Tibial nerve (tissue), 4 donors: ENCODE measurements around the gene ACTN1. TPM values are rescaled to one million over a fixed set of nuclear protein-coding genes. Genes with fewer than 3 reads are reported as not detected.
A peak's percentile ranks its signal among the peaks of the same experiment; 100 is the strongest.

Experiments
- DNase-seq, 2 donors: peaks; one replicate each; pipeline ENCODE4 v3.0.0-alpha.2; 2019; ENCODE audit warnings: low spot score in 2 of 2
- H3K27ac ChIP-seq, 4 donors: fragments of 200-600 bp; sonication (generic) in 3 of 4; one replicate each; pipeline ENCODE4 v1.5.1; 2017 to 2019; ENCODE audit warnings: mild to moderate bottlenecking in 1 of 4
- H3K27me3 ChIP-seq, 2 donors: fragments of 200-600 bp; sonication (generic) in 1 of 2; one replicate each; pipeline versions ENCODE4 v1.5.1 to v1.6.0; 2017 to 2019
- H3K36me3 ChIP-seq, 3 donors: fragments of 200-600 bp; sonication (generic); one replicate each; pipeline ENCODE4 v1.5.1; 2018 to 2019
- H3K4me1 ChIP-seq, 4 donors: fragments of 200-600 bp; sonication (generic) in 3 of 4; one replicate each; pipeline ENCODE4 v1.5.1; 2017 to 2019
- H3K4me3 ChIP-seq, 4 donors: fragments of 200-600 bp; sonication (generic) in 3 of 4; one replicate each; pipeline ENCODE4 v1.5.1; 2017 to 2019; ENCODE audit warnings: mild to moderate bottlenecking in 1 of 4, moderate library complexity in 1 of 4
- H3K9me3 ChIP-seq, 4 donors: fragments of 200-600 bp; sonication (generic) in 3 of 4; one replicate each; pipeline ENCODE4 v1.5.1; 2017 to 2019
- EP300 ChIP-seq, 2 donors: sonication (generic); formaldehyde crosslinking; IDR thresholded peaks; one replicate each; pipeline ENCODE4 v1.6.1; 2017; ENCODE audit warnings: antibody characterized with exemption in 2 of 2, mild to moderate bottlenecking in 1 of 2
- POLR2A ChIP-seq, 2 donors: fragments of 450-650 bp; IDR thresholded peaks; one replicate each; pipeline ENCODE4 v1.6.1; 2017; ENCODE audit warnings: antibody characterized with exemption in 2 of 2, mild to moderate bottlenecking in 2 of 2, moderate library complexity in 2 of 2
- WGBS, 2 donors: methylation state at CpG; one replicate each; pipeline ENCODE4 v1.1.5; 2018; 5-methylcytosine and 5-hydroxymethylcytosine counted together
- total RNA-seq, 4 donors: library from RNA; depleted of rRNA; stranded (reverse); fragments of >200 nt; gene quantifications; one replicate each; pipeline ENCODE4 v1.1.0, GENCODE V29; 2016
- TF ChIP-seq, protein P1 (sequence below), 5 experiments: fragments of 200-600 bp in 3 of 5; fragments of 450-650 bp in 2 of 5; sonication (generic) in 3 of 5; IDR thresholded peaks; one replicate each; pipeline ENCODE4 v1.5.1; 2016 to 2019; ENCODE audit warnings: antibody characterized with exemption in 5 of 5, mild to moderate bottlenecking in 3 of 5, moderate library complexity in 2 of 5

ACTN1 gene
- total RNA-seq, 4 donors from 2014 or later: 130 to 273 (median 152) TPM

DNA sequence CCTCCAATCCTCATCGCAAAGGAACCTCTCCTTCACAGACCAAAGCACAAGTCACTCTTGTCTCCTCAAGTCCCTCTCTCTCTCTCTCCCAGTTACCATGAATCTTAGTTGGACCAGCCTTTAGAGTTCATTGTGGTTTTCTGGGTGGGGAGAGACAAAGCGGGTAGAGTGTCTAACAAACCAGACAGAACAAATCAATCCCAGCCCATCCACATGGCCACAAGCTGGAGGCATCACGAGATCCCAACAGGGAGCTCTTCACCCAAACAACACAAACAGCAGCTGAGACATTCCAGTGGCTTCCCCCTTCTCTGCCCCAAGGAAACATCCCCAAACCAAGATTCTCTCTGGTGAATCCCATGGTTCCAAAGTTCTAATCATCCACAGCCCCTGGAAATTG lies 22.4 kb downstream of the ACTN1 start:
- Histone ChIP-seq H3K4me3 (no peak overlapping the region), H3K36me3 (no peaks in the 10 kb centered on the region), H3K27ac (peak overlapping the region in 2 of 4 donors; percentile 65 to 72), H3K27me3 (no peaks in the 10 kb centered on the region), H3K9me3 (no peaks in the 10 kb centered on the region), H3K4me1 (peaks cover 0 to 83% (median 46%) of the 10 kb centered on the region in 4 donors)
- 83 to 86% methylated on average over 3 of the region's 3 CpGs for WGBS, 2 donors
- TF ChIP-seq EP300 (IDR thresholded peaks at IDR 0.05) (no peak), POLR2A (IDR thresholded peaks at IDR 0.05) (no peak)
- TF ChIP-seq, protein P1, sequence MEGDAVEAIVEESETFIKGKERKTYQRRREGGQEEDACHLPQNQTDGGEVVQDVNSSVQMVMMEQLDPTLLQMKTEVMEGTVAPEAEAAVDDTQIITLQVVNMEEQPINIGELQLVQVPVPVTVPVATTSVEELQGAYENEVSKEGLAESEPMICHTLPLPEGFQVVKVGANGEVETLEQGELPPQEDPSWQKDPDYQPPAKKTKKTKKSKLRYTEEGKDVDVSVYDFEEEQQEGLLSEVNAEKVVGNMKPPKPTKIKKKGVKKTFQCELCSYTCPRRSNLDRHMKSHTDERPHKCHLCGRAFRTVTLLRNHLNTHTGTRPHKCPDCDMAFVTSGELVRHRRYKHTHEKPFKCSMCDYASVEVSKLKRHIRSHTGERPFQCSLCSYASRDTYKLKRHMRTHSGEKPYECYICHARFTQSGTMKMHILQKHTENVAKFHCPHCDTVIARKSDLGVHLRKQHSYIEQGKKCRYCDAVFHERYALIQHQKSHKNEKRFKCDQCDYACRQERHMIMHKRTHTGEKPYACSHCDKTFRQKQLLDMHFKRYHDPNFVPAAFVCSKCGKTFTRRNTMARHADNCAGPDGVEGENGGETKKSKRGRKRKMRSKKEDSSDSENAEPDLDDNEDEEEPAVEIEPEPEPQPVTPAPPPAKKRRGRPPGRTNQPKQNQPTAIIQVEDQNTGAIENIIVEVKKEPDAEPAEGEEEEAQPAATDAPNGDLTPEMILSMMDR (IDR thresholded peaks at IDR 0.05): no peak
- DNase-seq: no peak

GRCh38 chr14:68955851-68956179 lies 23.3 kb downstream of the ACTN1 start:
- Histone ChIP-seq H3K27ac (peak overlapping the region in 3 of 4 donors; percentile 11 to 72 (median 65)), H3K27me3 (no peaks in the 10 kb centered on the region), H3K4me1 (peaks cover 0 to 88% (median 53%) of the 10 kb centered on the region in 4 donors), H3K36me3 (no peaks in the 10 kb centered on the region), H3K9me3 (no peaks in the 10 kb centered on the region), H3K4me3 (no peak overlapping the region)
- 49 to 52% methylated on average over 5 of the region's 5 CpGs for WGBS, 2 donors
- DNase-seq: no peak
- TF ChIP-seq, protein P1 (IDR thresholded peaks at IDR 0.05): no peak
- TF ChIP-seq POLR2A (IDR thresholded peaks at IDR 0.05) (no peak), EP300 (IDR thresholded peaks at IDR 0.05) (no peak)

GRCh38 chr14:68955164-68955850 lies 23.8 kb downstream of the ACTN1 start:
- TF ChIP-seq EP300 (IDR thresholded peaks at IDR 0.05) (no peak), POLR2A (IDR thresholded peaks at IDR 0.05) (no peak)
- TF ChIP-seq, protein P1 (IDR thresholded peaks at IDR 0.05): no peak
- no peaks in the 10 kb centered on the region for H3K9me3 ChIP-seq
- H3K4me1 ChIP-seq: peaks cover 0 to 92% (median 54%) of the 10 kb centered on the region in 4 donors
- WGBS, 2 donors: 59 to 67% methylated on average over 10 of the region's 10 CpGs
- H3K4me3 ChIP-seq: no peak overlapping the region
- no peaks in the 10 kb centered on the region for H3K36me3 ChIP-seq
- H3K27ac ChIP-seq: peak overlapping the region in 3 of 4 donors; percentile 11 to 72 (median 65)
- H3K27me3 ChIP-seq: no peaks in the 10 kb centered on the region
- DNase-seq: no peak

GRCh38 chr14:68953196-68953555 lies 25.9 kb downstream of the ACTN1 start:
- H3K27ac ChIP-seq: peak overlapping the region; percentile 21 to 89 (median 76)
- TF ChIP-seq, protein P1 (IDR thresholded peaks at IDR 0.05): no peak
- no peak for TF ChIP-seq POLR2A (IDR thresholded peaks at IDR 0.05)
- TF ChIP-seq EP300 (IDR thresholded peaks at IDR 0.05): no peak
- H3K27me3 ChIP-seq: no peaks in the 10 kb centered on the region
- H3K4me1 ChIP-seq: peaks cover 0 to 95% (median 65%) of the 10 kb centered on the region in 4 donors
- 79 to 83% methylated on average over 4 of the region's 4 CpGs for WGBS, 2 donors
- H3K36me3 ChIP-seq: no peaks in the 10 kb centered on the region
- DNase-seq: no peak
- no peaks in the 10 kb centered on the region for H3K9me3 ChIP-seq
- no peak overlapping the region for H3K4me3 ChIP-seq

- WGBS, 2 donors: 45 to 61% methylated on average over 12 of the region's 12 CpGs
- H3K36me3 ChIP-seq: no peaks in the 10 kb centered on the region
- peak in 1 of 2 donors; percentile 27 for TF ChIP-seq EP300 (IDR thresholded peaks at IDR 0.05)
- TF ChIP-seq POLR2A (IDR thresholded peaks at IDR 0.05): no peak
- no peak overlapping the region for H3K4me3 ChIP-seq
- no peaks in the 10 kb centered on the region for H3K9me3 ChIP-seq
- H3K27ac ChIP-seq: peak overlapping the region; percentile 21 to 89 (median 76)
- H3K27me3 ChIP-seq: no peaks in the 10 kb centered on the region
- peak in 1 of 2 donors; percentile 53 for DNase-seq
- H3K4me1 ChIP-seq: peaks cover 0 to 95% (median 65%) of the 10 kb centered on the region in 4 donors
Measured at GRCh38 chr14:68952531-68953195, 26.4 kb downstream of the ACTN1 start.
